ENCODE results near the gene TMEM138. TPM values are rescaled to one million over a fixed set of nuclear protein-coding genes. Genes with fewer than 3 reads are reported as not detected.

Gene TMEM138
- total and polyA plus RNA-seq, 2 of the 4 experiments (the other 2 are of a cell fraction): 16.8 to 53.2 TPM

DNA sequence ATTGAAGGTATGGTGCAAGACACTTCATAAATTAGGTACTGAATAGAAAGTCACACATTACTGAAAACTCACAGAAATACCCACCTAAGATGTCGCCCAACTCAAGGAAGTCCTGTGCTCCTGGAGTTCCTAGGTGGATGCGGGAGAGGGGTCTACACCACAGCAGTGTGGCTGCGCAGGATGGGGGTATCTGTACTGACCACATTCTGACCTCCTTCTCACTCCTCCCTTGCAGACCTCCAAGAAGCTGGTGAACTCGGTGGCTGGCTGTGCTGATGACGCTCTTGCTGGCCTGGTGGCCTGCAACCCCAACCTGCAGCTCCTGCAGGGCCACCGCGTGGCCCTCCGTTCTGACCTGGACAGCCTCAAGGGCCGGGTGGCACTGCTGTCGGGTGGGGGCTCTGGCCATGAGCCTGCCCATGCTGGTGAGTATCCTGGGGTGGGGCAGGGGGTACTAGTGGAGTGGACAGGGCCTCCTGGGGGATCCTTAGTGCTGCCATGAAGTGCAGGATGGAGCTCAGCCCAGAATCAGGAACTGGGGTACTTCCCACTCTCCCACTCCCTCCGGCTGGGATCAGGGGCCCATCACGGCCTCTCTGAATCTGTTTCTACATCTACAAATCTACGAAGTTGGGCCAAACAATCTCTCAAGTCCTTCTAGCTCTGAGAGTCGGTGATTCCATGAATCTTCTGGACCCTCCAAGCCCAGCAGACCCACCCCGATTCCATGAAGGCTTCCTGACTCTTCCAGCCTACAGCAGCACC is 24.3 kb upstream of the TMEM138 start (continued):
- TF ChIP-seq CHD1 (IDR thresholded peaks at IDR 0.05; ENCODE audit: low read depth, low read length): no peak
- TF ChIP-seq CEBPB (IDR thresholded peaks at IDR 0.05; ENCODE audit: low read depth, low read length): no peak
- TF ChIP-seq MAZ (IDR thresholded peaks at IDR 0.05; ENCODE audit: borderline replicate concordance, low read depth, low read length): no peak
- no peak for TF ChIP-seq MAFK (IDR thresholded peaks at IDR 0.05; ENCODE audit: low read depth, low read length)
- no peak for TF ChIP-seq RAD21 (IDR thresholded peaks at IDR 0.05; ENCODE audit: low read length)

All from IMR-90 (cell line).